ENCODE results near the gene HMCN1.

HMCN1 gene

DNA sequence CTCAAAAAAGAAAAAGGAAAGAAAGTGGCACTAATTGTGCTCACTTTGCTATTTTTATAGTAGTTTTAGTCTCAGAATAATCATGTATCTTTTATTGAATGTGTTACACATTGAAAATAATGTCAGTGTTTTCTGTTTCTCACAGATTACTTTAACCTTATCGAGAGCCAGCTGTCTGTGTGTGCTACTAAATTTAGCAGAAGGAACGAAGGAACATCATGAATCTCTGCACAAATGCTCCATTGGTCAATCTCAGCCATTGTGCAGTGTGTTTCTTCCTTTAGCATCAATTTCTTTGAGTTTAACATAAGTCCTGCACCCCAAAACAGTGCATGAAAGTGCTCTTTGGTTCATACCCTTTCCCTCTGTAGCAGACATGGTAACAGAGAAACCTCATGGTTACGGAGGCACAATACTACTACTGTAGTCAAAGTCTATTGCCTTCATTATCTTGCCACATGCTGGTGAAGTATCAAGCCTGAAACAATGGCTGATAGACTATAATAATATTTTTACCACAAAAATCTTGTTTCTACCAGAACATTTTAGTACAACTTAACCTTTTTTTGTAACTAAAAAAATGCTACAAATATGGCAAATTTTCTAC, 310.0 kb downstream of the HMCN1 start:
- ChIA-PET POLR2A (no interaction called here), CTCF (no interaction called here)
- H3K4me3 ChIP-seq (ENCODE audit: low read depth, low read length) = no peak overlapping the region
- TF ChIP-seq, protein P1, sequence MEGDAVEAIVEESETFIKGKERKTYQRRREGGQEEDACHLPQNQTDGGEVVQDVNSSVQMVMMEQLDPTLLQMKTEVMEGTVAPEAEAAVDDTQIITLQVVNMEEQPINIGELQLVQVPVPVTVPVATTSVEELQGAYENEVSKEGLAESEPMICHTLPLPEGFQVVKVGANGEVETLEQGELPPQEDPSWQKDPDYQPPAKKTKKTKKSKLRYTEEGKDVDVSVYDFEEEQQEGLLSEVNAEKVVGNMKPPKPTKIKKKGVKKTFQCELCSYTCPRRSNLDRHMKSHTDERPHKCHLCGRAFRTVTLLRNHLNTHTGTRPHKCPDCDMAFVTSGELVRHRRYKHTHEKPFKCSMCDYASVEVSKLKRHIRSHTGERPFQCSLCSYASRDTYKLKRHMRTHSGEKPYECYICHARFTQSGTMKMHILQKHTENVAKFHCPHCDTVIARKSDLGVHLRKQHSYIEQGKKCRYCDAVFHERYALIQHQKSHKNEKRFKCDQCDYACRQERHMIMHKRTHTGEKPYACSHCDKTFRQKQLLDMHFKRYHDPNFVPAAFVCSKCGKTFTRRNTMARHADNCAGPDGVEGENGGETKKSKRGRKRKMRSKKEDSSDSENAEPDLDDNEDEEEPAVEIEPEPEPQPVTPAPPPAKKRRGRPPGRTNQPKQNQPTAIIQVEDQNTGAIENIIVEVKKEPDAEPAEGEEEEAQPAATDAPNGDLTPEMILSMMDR (IDR thresholded peaks at IDR 0.05; ENCODE audit: insufficient read depth, low read length, missing control alignments) = no peak
- no peak for DNase-seq (ENCODE audit: low read depth, low spot score)

DNA sequence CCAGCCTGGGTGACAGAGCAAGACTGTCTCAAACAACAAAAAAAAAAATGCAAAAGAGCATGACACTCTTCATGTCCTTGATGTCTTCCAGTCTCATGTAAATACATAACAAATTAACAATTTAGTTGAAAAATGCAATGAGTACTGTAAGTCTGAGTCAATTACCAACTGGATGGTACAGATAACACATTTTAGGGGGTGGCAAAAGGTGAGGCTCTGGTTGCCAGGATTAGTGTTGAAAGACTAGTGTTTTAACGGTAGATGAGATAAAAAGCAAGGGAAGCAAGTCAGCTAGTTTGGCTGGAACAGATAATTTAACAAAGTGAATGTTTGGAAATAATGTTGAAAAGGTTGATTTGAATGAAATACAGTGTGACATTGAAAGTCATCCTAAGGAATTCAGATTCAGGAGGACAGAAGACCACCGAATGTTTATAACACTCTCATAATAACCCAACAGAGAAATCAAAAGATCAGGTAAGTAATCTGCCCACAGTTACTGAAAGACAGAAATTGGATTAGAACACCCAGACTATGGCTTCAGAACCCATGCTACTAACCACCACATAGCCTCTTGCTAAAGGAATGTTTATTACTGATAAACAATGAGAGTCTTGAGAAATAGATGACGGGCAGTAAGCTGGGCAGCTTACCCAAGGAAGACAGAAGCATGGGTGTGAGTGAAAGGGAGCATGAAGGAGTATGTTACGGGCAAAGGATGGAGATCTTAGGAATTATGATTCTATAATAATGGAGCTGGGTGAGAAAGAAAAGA, 312.4 kb downstream of the HMCN1 start:
- no peak for DNase-seq (ENCODE audit: low read depth, low spot score)
- TF ChIP-seq, protein P1 (IDR thresholded peaks at IDR 0.05; ENCODE audit: insufficient read depth, low read length, missing control alignments) = no peak
- H3K4me3 ChIP-seq (ENCODE audit: low read depth, low read length) = no peak overlapping the region
- POLR2A ChIA-PET = no interaction called here
- CTCF ChIA-PET = no interaction called here

DNA sequence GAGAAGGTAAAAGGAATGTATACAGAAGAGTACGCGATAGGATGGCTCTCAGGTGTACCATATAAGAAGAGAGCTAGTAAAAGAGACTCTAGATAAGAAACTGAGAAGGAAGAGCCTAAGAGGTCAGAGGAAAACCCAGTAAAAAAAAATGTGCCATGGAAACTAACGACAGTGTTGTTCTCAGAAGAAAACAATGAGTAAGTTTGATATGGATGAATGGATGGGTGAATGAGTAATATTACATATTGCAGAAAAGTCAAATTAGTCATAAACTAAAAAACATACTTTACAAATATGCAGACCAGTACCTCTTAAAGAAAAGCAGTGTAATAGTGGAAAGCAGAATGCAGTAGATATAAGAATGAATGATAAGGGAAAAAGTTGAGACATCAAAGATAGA, 316.2 kb downstream of the HMCN1 start:
- H3K4me3 ChIP-seq (ENCODE audit: low read depth, low read length) = no peak overlapping the region
- POLR2A ChIA-PET = no interaction called here
- TF ChIP-seq, protein P1 (IDR thresholded peaks at IDR 0.05; ENCODE audit: insufficient read depth, low read length, missing control alignments) = no peak
- DNase-seq (ENCODE audit: low read depth, low spot score) = no peak
- CTCF ChIA-PET = no interaction called here

DNA sequence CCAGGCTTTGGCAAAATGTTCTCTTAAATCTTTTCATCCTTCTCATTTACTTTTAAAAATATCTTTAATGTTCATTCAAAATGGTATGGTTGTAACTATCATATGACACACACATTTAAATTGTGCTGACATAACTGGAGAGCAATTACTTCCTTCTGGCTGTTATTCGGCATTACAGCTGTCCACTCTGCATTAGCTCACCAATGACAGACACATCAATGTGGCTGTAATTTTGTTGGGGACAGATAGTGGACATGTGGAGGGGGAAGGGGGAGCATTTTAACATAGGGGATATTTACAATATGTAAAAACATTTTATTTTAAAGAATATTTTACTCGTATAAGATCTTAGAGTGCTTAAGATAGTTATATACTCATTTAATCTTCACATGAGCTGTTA, 319.8 kb downstream of the HMCN1 start:
- CTCF ChIA-PET = interaction anchor here (0.8 to 1.0 kb wide), 2 partner anchors 11 to 334 kb away, joined by 3 to 4 read pairs; no protein-coding TSS in a partner anchor
- POLR2A ChIA-PET = no interaction called here
- no peak for DNase-seq (ENCODE audit: low read depth, low spot score)
- TF ChIP-seq, protein P1 (IDR thresholded peaks at IDR 0.05; ENCODE audit: insufficient read depth, low read length, missing control alignments) = no peak
- H3K4me3 ChIP-seq (ENCODE audit: low read depth, low read length) = no peak overlapping the region

- POLR2A ChIA-PET = no interaction called here
Measured at GRCh38 chr1:186054932-186055331, 320.7 kb downstream of the HMCN1 start.

GRCh38 chr1:186055846-186056245, 321.7 kb downstream of the HMCN1 start:
- ChIA-PET CTCF (no interaction called here), POLR2A (no interaction called here)
- H3K4me3 ChIP-seq (ENCODE audit: low read depth, low read length) = no peak overlapping the region
- TF ChIP-seq, protein P1 (IDR thresholded peaks at IDR 0.05; ENCODE audit: insufficient read depth, low read length, missing control alignments) = no peak
- DNase-seq (ENCODE audit: low read depth, low spot score) = no peak

More at GRCh38 chr1:186054932-186055331, 320.7 kb downstream of the HMCN1 start:
- no peak for DNase-seq (ENCODE audit: low read depth, low spot score)
- CTCF ChIA-PET = interaction anchor here (1.0 kb wide), 1 partner anchor 334 kb away, joined by 3 read pairs; no protein-coding TSS in a partner anchor
- TF ChIP-seq, protein P1 (IDR thresholded peaks at IDR 0.05; ENCODE audit: insufficient read depth, low read length, missing control alignments) = no peak
- H3K4me3 ChIP-seq (ENCODE audit: low read depth, low read length) = no peak overlapping the region
